RWPE1 (cell line): ENCODE results near the gene PANX2.
A peak's percentile ranks its signal among the peaks of the same experiment; 100 is the strongest.

ENCODE experiments used
- CTCF ChIA-PET: fragments of 350-600 bp; sonication (Branson Sonifier 250); formaldehyde crosslinking; extraction: SDS; loops from one replicate; lab custom pipeline; 2021; lab: Yijun Ruan, JAX
- POLR2A ChIA-PET: fragments of 400-600 bp; formaldehyde crosslinking; extraction: SDS; loops from one replicate; lab custom pipeline; 2020; ENCODE audit warnings: antibody characterized with exemption; ENCODE audit not compliant: low non-redundant PET; lab: Yijun Ruan, JAX
- DNase-seq: peaks from one replicate; pipeline ENCODE4 v3.0.0; 2012; ENCODE audit warnings: low spot score
- H3K27ac ChIP-seq: fragments of 450-650 bp; 2 replicates; pipeline ENCODE4 v1.5.1; 2017
- TF ChIP-seq, protein P1 (sequence below): fragments of 450-650 bp; conservative IDR thresholded peaks from 2 replicates; pipeline ENCODE4 v1.5.1; 2017; ENCODE audit warnings: low read depth, mild to moderate bottlenecking

The PANX2 gene

DNA sequence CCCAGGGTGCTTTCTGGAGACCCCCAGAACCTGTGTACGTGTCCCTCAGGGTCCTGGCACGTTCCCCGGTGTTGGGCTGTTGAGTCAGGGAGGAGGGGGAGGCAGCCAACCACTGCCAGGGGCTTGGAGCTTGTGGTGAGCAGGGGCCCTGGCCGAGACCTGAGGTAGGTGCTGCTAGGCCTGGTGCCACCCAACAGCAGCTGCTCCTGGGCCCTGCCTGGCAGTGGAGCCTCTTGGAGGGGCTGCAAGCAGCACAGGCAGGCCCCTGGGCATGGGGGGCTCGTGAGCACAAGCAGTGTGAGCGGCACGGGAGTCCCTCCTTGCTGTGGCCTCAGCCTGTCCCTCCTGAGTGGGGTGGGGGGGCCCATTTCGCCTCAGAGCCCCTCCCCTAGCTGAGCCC lies 23.1 kb downstream of the PANX2 start:
- TF ChIP-seq, protein P1, sequence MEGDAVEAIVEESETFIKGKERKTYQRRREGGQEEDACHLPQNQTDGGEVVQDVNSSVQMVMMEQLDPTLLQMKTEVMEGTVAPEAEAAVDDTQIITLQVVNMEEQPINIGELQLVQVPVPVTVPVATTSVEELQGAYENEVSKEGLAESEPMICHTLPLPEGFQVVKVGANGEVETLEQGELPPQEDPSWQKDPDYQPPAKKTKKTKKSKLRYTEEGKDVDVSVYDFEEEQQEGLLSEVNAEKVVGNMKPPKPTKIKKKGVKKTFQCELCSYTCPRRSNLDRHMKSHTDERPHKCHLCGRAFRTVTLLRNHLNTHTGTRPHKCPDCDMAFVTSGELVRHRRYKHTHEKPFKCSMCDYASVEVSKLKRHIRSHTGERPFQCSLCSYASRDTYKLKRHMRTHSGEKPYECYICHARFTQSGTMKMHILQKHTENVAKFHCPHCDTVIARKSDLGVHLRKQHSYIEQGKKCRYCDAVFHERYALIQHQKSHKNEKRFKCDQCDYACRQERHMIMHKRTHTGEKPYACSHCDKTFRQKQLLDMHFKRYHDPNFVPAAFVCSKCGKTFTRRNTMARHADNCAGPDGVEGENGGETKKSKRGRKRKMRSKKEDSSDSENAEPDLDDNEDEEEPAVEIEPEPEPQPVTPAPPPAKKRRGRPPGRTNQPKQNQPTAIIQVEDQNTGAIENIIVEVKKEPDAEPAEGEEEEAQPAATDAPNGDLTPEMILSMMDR: no peak
- CTCF ChIA-PET: no interaction called here
- no peak for DNase-seq
- H3K27ac ChIP-seq: peak overlapping the region; percentile 47; the same call in 1 of the 2 replicates
- POLR2A ChIA-PET: no interaction called here

DNA sequence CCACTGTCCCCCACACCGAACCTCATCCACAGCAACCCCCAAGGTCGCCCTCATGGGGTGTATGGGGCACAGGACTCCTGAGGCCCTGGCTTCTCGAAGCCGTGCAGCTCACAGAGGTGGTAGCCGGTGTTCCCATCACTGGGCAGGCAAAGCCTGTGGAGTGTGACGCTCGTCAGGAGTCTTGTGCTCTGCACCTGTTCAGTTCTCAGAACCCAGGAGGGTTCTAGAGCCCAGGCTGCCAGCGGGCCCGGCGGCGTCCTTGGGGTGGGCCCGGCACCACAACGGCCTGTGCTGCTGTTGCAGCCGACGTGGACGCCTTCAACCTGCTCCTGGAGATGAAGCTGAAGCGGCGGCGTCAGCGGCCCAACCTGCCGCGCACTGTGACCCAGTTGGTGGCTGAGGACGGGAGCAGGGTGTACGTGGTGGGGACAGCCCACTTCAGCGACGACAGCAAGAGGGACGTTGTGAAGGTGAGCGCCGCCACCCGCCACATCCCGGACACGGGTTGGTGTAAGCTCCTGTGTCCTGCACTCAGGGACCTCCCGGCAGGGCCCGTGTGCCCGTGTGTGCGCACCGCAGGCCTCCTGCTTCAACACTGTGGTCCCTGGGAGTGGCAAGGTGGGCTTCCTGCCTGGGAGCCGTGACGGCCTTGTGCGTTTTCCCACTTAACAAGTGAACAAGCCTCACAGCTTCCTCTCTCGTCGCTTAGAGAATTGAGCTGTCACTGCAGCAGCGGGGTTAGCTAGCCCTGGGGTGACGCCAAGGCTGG lies 23.7 kb downstream of the PANX2 start:
- CTCF ChIA-PET: no interaction called here
- TF ChIP-seq, protein P1: no peak
- DNase-seq: no peak
- POLR2A ChIA-PET: no interaction called here
- peak overlapping the region; percentile 47; the same call in 1 of the 2 replicates for H3K27ac ChIP-seq

- CTCF ChIA-PET: no interaction called here
- TF ChIP-seq, protein P1: no peak
- peak overlapping the region; percentile 47 for H3K27ac ChIP-seq
- POLR2A ChIA-PET: no interaction called here
- DNase-seq: no peak
Observed at GRCh38 chr22:50196256-50196655, 25.7 kb downstream of the PANX2 start.

GRCh38 chr22:50197000-50197800 lies 26.7 kb downstream of the PANX2 start:
- H3K27ac ChIP-seq: peak overlapping the region; percentile 47
- POLR2A ChIA-PET: no interaction called here
- CTCF ChIA-PET: no interaction called here
- TF ChIP-seq, protein P1: no peak
- no peak for DNase-seq

DNA sequence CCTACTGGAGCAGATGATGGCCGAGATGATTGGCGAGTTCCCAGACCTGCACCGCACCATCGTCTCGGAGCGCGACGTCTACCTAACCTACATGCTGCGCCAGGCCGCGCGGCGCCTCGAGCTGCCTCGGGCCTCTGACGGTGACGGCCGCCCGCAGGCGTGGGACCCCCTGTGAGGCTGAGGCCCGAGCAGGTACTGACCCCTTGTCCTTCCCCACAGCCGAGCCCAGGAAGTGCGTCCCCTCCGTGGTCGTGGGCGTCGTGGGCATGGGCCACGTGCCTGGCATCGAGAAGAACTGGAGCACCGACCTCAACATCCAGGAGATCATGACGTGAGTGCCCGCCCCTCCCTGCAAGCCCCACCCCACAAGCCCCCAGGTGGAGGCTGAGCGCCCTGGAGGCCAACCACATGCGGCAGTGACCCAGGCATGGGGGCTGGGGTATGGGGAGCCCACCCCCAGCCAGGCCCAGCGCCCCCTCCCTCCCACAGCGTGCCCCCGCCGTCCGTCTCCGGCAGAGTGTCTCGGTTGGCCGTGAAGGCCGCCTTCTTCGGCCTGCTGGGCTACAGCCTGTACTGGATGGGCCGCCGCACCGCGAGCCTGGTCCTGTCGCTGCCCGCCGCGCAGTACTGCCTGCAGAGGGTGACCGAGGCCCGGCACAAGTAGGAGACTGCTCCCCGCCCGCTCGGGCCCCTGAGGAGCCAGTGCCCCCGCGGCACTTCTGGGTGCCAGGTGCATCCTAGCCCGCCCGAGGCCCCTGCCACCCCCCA lies 27.5 kb downstream of the PANX2 start:
- DNase-seq: no peak
- TF ChIP-seq, protein P1: no peak
- peak overlapping the region; percentile 76 for H3K27ac ChIP-seq
- ChIA-PET POLR2A (no interaction called here), CTCF (no interaction called here)

- TF ChIP-seq, protein P1: no peak
- DNase-seq: no peak
- peak overlapping the region; percentile 76 for H3K27ac ChIP-seq
- ChIA-PET CTCF (no interaction called here), POLR2A (no interaction called here)
Observed at GRCh38 chr22:50198624-50199017, 28.1 kb downstream of the PANX2 start.
